Skeletal muscle satellite cell (primary cell): ENCODE measurements around the gene TM4SF1.
A peak's percentile ranks its signal among the peaks of the same experiment; 100 is the strongest.
"Not testable (repeated sequence)": the region's sequence is repeated elsewhere in the genome, so short reads cannot be mapped to it uniquely, and the experiment has no call there.

Experiments used
- H3K27me3 ChIP-seq: 2 replicates; pipeline ENCODE4 v1.7.0; 2013; ENCODE audit warnings: low read length; ENCODE audit not compliant: control insufficient read depth, insufficient read depth
- H3K36me3 ChIP-seq: 2 replicates; pipeline ENCODE4 v1.7.0; 2013; ENCODE audit warnings: mild to moderate bottlenecking, control low read depth, low read length; ENCODE audit not compliant: insufficient read depth
- H3K4me1 ChIP-seq: 2 replicates; pipeline ENCODE4 v1.7.0; 2013; ENCODE audit warnings: low read length; ENCODE audit not compliant: control insufficient read depth, insufficient read depth
- H3K4me2 ChIP-seq: 2 replicates; pipeline ENCODE4 v1.7.0; 2013; ENCODE audit warnings: mild to moderate bottlenecking, low read length
- H3K4me3 ChIP-seq: 2 replicates; pipeline ENCODE4 v1.7.0; 2013; ENCODE audit warnings: low read length
- H3K9ac ChIP-seq: 2 replicates; pipeline ENCODE4 v1.7.0; 2013; ENCODE audit warnings: mild to moderate bottlenecking, low read depth, low read length, moderate library complexity
- H3K9me3 ChIP-seq: replicated peaks from 2 replicates; pipeline ENCODE4 v1.7.0; 2013; ENCODE audit warnings: mild to moderate bottlenecking, control low read depth, low read length

The TM4SF1 gene

GRCh38 chr3:149362366-149362765, 15.1 kb downstream of the TM4SF1 start:
- H3K4me1 ChIP-seq, result peaks cover 8% of the 10 kb centered on the region
- no peaks in the 10 kb centered on the region for H3K27me3 ChIP-seq
- no peaks in the 10 kb centered on the region for H3K36me3 ChIP-seq
- H3K4me3 ChIP-seq, result no peak overlapping the region
- no peak overlapping the region for H3K4me2 ChIP-seq
- H3K9me3 ChIP-seq, result no peaks in the 10 kb centered on the region
- no peak overlapping the region for H3K9ac ChIP-seq

GRCh38 chr3:149356630-149357029, 20.8 kb downstream of the TM4SF1 start:
- Histone ChIP-seq H3K9ac (no peak overlapping the region), H3K27me3 (no peaks in the 10 kb centered on the region), H3K4me3 (no peak overlapping the region), H3K4me2 (no peak overlapping the region), H3K9me3 (no peaks in the 10 kb centered on the region), H3K4me1 (peaks cover 5% of the 10 kb centered on the region), H3K36me3 (no peaks in the 10 kb centered on the region)

DNA sequence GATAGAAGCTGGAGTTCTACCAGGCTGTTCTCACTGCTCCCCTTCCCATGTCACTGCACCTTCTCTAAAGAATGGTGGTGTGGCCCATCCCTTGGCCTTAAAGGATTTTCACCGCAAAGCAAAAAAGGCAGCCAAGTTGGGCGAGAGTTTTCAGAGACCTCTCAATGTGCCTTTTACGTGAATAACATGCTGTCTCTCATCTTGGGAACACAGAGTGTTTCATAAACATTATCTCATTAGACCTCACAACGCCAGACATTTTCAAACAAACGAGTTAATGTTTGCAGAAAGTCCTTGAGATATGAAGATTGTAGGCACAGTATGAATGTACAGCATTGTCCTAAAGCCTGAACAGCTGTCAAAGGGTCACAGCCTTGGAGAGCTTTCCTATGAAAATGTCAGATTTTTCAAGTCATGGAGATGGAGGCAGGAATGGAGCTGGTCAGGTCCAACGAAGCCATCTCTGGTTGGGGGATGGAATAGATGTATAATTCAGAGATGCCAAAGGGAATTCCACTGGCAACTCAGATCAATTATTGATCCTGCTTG, 21.3 kb downstream of the TM4SF1 start:
- Histone ChIP-seq H3K4me3 (no peak overlapping the region), H3K9ac (no peak overlapping the region), H3K4me2 (no peak overlapping the region), H3K36me3 (no peaks in the 10 kb centered on the region), H3K9me3 (no peaks in the 10 kb centered on the region), H3K4me1 (peaks cover 5% of the 10 kb centered on the region), H3K27me3 (no peaks in the 10 kb centered on the region)

DNA sequence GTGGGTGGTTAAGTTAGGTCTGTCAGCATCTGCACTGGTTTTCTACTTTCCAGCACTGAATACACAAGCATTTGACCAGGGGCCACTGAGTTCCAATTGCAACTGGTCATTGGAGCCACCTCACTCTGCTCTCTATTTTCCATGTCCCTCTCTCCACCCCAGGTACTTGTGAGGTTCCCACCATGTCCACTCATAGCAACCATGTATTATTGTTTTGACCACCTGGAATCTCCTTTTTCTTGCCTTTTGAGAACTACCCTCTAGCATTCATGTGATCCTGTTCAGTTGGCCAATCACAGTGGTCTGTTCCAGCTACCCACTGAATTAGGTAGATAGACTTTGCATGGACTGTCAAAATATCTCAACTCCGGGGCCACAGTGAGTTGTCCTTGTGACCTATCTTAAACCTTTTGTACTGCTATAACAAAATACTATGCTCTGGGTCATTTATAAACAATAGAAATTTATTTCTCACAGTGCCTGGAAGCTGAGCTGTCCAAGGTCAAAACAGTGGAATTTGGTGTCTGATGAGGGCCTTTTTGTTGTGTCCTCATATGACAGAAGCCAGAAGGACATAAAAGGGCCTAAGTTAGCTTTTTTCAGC, 23.8 kb downstream of the TM4SF1 start:
- H3K36me3 ChIP-seq, result no peaks in the 10 kb centered on the region
- peaks cover 5% of the 10 kb centered on the region for H3K4me1 ChIP-seq
- H3K4me2 ChIP-seq, result no peak overlapping the region
- H3K27me3 ChIP-seq, result no peaks in the 10 kb centered on the region
- H3K9me3 ChIP-seq, result no peaks in the 10 kb centered on the region
- H3K9ac ChIP-seq, result no peak overlapping the region
- H3K4me3 ChIP-seq, result no peak overlapping the region

DNA sequence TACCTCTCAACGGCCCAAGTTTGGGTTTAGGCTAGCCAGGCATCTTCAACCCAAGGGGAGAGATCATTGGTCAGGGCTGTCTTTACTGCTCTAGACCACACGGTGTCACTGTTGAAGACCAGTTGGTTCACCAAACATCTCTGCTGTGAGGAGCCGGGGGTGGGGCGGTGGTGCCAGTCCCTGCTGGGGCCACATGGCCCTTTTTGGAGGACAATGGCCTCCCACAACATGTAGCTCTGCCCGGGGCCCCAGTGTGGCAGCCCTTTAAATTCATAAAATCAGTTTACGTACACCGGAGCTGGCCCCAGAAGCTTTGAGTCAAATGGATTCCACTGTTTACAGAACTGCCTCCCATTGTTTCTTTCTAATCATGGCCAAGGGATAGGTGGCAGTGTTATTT, 24.9 kb downstream of the TM4SF1 start:
- H3K4me2 ChIP-seq, result no peak overlapping the region
- H3K27me3 ChIP-seq, result no peaks in the 10 kb centered on the region
- H3K9me3 ChIP-seq, result no peaks in the 10 kb centered on the region
- no peak overlapping the region for H3K9ac ChIP-seq
- H3K4me3 ChIP-seq, result no peak overlapping the region
- H3K4me1 ChIP-seq, result peaks cover 5% of the 10 kb centered on the region
- no peaks in the 10 kb centered on the region for H3K36me3 ChIP-seq

DNA sequence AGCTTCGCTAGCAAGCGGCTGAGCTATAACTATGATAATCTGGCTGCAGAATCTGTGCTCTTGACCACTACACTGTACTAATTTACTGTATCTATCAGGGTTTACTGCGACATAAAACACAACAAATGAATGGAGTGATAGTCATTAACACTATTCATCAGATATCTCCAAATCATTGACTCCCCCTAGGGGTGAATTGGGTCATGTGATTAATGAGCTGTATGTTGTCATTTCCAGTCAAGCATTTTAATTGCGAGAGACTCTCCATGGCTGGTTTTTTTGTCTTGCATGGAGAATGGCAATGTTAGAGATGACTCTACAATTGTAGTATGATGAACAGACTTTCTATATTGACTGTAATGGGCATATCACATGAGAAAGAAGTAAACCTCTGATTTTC, 33.5 kb downstream of the TM4SF1 start:
- no peaks in the 10 kb centered on the region for H3K9me3 ChIP-seq
- no peaks in the 10 kb centered on the region for H3K36me3 ChIP-seq
- H3K4me1 ChIP-seq, result peaks cover 45% of the 10 kb centered on the region
- H3K4me3 ChIP-seq, result no peak overlapping the region
- no peaks in the 10 kb centered on the region for H3K27me3 ChIP-seq
- H3K9ac ChIP-seq, result no peak overlapping the region
- H3K4me2 ChIP-seq, result no peak overlapping the region

GRCh38 chr3:149342413-149343380, 34.8 kb downstream of the TM4SF1 start:
- Histone ChIP-seq H3K9ac (no peak overlapping the region), H3K4me1 (peaks cover 45% of the 10 kb centered on the region)

DNA sequence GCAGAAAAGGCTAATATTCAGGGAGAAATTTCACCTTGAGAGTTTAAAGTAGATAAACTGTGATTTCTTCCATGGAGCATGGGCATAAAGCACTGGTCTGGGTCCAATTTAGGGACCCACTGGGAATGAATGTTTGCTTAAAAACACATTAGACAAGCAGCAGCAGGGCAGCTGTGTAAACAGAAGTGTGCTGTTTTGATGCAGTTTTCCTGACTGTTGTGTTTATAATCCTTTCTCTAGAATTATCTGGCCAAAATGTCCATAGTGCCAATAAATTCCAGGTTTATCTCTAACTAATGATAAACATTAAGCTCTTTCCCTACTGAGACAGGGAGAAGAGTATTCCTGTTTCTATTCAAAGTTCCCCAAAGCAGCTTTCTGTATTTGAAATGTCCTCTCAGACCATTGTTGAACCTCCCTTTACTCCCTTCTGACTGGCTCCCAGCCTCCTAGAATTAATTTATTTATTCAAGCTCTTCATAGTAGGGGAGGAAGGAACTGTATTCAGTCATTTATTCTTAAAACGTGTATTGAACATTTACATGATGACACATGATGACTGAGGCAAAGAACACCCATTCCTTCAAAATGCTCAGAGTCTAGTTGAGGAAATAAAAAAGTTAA, 37.0 kb downstream of the TM4SF1 start:
- Histone ChIP-seq H3K4me3 (peak overlapping the region; percentile 51), H3K4me2 (peak overlapping the region; percentile 78), H3K4me1 (peaks cover 45% of the 10 kb centered on the region), H3K36me3 (no peaks in the 10 kb centered on the region), H3K9ac (peak overlapping the region; percentile 84), H3K9me3 (no peaks in the 10 kb centered on the region), H3K27me3 (no peaks in the 10 kb centered on the region)

More at GRCh38 chr3:149342413-149343380, 34.8 kb downstream of the TM4SF1 start:
- Histone ChIP-seq H3K36me3 (no peaks in the 10 kb centered on the region), H3K4me3 (no peak overlapping the region), H3K9me3 (no peaks in the 10 kb centered on the region), H3K4me2 (peak overlapping the region; percentile 49), H3K27me3 (no peaks in the 10 kb centered on the region)

GRCh38 chr3:149339931-149340309, 37.5 kb downstream of the TM4SF1 start:
- Histone ChIP-seq H3K4me3 (peak overlapping the region; percentile 51), H3K27me3 (no peaks in the 10 kb centered on the region), H3K9me3 (no peaks in the 10 kb centered on the region)

DNA sequence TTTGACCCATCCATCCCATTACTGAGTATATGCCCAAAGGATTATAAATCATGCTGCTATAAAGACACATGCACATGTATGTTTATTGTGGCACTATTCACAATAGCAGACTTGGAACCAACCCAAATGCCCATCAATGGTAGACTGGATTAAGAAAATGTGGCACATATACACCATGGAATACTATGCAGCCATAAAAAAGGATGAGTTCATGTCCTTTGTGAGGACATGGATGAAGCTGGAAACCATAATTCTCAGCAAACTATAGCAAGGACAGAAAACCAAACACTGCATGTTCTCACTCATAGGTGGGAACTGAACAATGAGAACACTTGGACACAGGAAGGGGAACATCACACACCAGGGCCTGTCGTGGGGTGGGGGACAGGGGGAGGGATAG, 40.0 kb downstream of the TM4SF1 start:
- H3K4me3 ChIP-seq, result not testable (repeated sequence)

More at GRCh38 chr3:149339931-149340309, 37.5 kb downstream of the TM4SF1 start:
- Histone ChIP-seq H3K9ac (peak overlapping the region; percentile 84), H3K4me1 (peaks cover 45% of the 10 kb centered on the region), H3K36me3 (no peaks in the 10 kb centered on the region), H3K4me2 (peak overlapping the region; percentile 78)

GRCh38 chr3:149336925-149337324, 40.5 kb downstream of the TM4SF1 start:
- no peaks in the 10 kb centered on the region for H3K9me3 ChIP-seq
- no peaks in the 10 kb centered on the region for H3K27me3 ChIP-seq
- peaks cover 48% of the 10 kb centered on the region for H3K4me1 ChIP-seq
- no peak overlapping the region for H3K4me3 ChIP-seq
- H3K4me2 ChIP-seq, result no peak overlapping the region
- H3K9ac ChIP-seq, result no peak overlapping the region
- H3K36me3 ChIP-seq, result no peaks in the 10 kb centered on the region

More for the DNA sequence above, 40.0 kb downstream of the TM4SF1 start:
- H3K36me3 ChIP-seq, H3K27me3 ChIP-seq, H3K4me2 ChIP-seq, H3K9ac ChIP-seq, H3K9me3 ChIP-seq: not testable (repeated sequence)
- H3K4me1 ChIP-seq, result peaks cover 48% of the 10 kb centered on the region
